ENCODE measurements around the gene RPGR. TPM values are rescaled to one million over a fixed set of nuclear protein-coding genes. Genes with fewer than 3 reads are reported as not detected.

RPGR gene
- total RNA-seq, 1 donor from 2014 or later: 4.8 TPM

DNA sequence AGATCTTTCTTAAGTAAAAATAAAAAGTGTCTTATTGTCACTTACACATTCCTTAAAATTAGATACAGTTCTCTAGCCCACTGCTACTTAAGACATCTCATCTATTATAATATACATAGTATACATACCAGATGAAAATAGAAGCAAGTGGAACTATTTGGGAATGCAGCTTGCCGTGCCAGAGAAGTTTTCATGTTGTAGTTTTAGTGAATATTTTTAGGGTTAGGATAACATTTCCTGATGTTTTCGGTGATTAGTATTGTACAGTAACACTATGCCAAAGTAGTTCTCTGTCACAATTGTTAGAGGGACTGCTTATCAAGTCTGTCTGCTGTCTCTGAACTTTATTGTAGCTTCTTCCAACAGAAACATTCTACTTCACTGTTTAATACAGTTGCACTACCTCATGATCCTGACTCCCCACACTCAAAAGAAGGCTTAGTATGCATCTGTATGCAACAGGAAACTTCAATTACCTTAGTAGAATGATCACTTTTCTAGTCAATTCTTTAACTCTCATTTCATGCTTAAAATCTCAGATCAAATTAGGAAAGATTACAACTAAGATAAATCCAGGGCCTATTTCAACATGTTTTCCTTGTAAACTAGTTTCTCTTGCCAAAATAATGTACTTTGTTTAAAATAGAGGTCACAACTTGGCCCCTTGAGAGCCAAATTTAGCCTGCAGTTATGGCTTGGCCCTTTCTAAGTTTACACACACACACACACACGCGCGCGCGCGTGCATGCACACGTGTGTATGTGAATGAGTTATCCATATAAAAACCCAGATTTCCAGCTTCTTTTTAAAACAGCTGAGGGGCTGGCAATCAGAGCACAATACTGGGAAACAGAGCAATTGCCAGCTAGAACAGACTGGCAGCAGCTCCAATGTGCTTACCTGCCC is 64.3 kb downstream of the RPGR start:
- intact Hi-C loops (cut with micrococcal nuclease): no loop called here

DNA sequence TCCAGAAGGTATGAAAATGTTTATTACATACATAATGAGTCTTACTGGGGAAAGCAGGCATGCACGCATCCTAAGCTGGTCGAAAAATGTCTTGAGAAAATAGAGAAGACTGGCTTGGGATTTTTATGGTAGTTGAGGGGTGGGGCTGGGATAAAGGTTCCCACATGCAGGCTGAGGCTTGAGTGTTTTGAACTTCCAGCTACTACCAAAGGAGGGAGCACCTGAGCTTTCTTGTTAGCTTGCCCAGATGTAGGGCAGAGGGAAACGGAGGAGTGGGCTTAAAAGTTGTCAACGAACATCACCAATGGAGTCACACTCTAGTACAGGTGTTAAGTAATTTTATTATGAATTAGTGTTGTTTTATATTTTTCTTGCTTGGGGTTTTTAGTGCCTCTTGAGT is 67.1 kb downstream of the RPGR start:
- intact Hi-C loops (cut with micrococcal nuclease): loop anchor here (1.0 kb wide), 1 partner anchor 67 kb away; the partner anchor contains the start of gene RPGR

DNA sequence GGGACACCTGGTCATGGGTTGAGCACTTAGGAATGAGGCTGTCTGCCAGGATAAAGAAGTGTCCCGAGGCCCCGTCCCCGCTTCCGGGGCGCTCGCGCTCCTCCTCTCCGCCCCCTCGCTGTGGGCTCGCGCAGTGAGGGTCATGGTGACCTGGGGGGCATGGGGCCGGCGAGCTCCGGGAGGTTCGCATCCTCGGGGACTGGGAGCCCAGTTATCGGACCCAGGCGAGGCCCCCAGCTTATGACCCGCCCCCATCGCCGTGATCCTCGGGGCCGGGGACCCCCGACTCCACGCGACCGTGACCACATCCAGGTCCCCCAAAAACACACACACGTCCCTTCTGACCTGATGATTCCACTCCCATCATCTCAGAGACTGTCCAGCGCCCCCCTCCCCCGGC is 71.3 kb downstream of the RPGR start:
- intact Hi-C loops (cut with micrococcal nuclease): no loop called here

DNA sequence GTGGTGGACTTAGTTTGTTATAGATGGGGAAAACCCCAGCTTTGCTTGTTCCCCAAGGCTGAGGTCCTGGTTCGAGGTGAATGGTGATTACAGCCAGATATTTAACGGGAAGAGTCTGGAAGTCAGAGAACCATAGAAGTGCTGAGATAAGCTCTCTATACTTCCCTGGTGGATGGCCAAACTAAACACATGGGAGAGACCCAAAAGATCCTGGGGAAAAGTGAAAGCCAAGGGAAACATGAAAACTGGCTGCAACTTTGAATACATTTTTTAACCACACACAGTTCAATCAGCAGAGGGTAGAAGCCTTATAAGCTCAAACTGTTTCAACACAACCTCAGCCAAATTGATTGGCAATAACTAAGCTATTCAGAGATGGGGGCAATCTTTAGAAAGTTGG is 77.3 kb downstream of the RPGR start:
- intact Hi-C loops (cut with micrococcal nuclease): no loop called here

DNA sequence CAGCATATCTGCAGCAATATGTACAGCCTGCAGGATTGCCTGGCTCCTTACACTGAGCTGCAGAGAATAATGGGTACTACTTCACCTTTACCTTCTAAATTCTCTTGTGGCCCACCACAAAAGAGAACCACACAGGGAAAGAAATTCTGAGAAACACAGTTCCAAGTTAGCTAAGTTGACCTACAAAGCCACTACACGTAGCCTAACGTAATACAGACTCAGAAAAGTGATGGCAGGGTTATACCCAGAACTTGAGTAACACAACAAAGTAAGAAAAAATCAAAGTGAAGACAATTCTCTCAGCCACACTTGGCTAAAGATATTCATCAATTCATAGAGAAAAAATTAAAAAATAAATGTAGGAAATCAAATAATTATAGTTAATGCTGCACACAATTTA is 80.3 kb downstream of the RPGR start:
- intact Hi-C loops (cut with micrococcal nuclease): no loop called here

DNA sequence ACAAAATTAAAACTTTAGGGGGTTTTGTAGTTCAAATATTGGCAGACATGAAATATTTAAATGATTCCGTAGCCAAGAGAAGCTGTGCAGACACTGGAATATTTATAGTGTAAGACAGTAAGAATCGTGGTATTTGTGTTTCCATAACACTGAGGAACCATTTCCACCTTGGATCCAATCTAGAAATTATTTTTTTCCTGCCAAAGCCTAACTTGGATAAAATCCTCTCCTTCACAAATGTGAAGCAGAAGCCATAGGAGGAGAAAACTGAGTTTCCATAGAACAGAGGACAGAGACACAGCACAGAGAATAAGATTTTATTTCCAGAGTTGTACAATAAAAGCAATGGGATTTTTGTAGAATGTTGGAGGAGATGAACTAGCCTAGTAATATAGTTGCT is 86.8 kb downstream of the RPGR start:
- intact Hi-C loops (cut with micrococcal nuclease): no loop called here

DNA sequence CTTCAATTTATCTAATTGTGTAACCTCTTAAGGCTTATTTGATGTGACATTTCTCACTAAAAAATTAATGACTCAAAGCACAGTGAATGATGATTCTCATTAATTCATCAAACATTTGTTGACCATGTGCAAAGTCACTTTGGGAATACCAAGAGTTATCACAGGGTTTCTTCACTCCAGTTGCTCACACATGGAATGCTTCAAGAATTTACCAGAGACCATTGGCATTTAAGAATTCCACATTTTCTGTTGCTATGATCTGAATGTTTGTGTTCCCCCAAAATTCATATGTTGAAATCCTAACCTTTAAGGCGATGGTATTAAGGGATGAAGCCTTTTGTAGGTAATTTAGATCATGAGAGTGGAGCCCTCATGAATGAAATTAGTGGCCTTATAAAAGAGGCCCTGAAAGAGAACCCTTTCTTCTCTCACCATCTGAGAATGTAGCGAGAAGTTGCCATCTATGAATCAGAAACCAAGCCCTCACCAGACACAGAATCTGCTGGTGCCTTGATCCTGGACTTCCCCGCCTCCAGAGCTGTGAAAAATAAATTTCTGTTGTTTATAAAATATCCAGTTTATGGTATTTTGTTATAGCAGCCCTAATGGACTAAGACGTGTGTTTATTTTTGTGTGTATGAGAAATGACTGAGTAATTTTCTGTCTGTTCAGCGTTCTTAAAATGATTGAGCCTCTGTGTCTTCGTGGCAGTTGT is 90.3 kb downstream of the RPGR start:
- intact Hi-C loops (cut with micrococcal nuclease): no loop called here

DNA sequence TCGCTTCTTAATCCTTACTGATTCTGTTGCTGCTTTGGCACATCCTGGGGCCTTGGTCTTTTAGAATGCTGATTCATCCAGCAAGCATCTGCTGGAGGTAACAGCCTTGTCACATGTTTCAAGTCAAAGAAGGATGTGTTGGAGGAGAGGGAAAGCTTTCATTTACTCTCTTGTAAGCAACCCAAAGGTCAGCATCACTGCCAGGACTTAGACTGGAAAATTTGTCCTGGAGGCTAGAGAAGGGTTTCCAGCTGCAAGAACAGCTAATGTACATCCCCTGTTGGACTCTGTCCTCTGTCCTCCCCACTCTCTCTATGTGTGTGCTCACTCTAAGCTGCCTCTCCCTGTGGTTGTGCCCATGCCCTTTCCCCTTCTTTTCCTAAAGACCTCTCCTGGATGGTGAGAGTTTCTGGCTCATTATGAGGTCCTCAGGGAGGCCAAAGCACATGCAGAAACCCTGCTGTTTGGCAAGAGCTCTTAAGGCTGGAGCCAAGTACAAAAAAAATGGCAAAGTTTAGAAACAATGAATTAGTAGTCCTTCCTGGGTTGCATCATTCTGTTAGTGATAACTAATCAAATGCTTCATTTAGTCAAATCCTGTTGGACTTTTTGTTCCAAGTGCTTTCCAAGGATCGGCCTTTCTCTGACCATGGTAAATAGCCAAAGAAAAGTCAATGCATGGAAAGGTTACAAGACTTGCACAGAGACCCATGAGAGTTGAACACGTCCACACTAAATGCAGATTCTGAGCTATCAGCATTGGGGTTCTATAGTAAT is 93.2 kb downstream of the RPGR start:
- intact Hi-C loops (cut with micrococcal nuclease): no loop called here

DNA sequence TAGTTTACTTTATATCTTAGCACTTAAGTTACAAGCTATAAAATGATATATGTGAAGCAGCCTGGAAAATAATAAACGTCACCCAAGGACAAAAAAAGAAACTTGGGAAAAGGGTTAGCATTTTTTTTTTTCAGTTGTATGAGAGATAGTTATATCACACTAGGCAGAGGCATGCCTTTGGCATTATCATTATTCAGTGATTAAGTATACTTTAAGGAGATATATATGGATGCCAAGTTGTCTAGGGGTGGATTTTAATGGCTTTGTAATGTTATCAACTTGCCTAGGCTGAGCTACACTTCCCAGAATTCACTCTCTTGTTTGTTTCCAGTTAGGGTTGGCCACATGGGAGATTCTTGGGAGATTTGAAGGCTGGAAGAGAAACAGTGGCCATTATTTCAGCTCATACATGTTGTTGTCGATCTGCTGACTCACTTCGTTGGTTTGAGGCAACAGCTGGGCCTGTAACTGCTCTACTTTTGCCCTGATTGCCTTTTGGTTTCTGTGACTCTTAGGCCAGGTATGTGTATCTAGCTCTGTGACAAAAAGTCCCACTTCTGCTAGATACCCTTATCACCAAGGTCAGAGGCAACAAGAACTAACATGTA is 95.1 kb downstream of the RPGR start:
- intact Hi-C loops (cut with micrococcal nuclease): no loop called here

DNA sequence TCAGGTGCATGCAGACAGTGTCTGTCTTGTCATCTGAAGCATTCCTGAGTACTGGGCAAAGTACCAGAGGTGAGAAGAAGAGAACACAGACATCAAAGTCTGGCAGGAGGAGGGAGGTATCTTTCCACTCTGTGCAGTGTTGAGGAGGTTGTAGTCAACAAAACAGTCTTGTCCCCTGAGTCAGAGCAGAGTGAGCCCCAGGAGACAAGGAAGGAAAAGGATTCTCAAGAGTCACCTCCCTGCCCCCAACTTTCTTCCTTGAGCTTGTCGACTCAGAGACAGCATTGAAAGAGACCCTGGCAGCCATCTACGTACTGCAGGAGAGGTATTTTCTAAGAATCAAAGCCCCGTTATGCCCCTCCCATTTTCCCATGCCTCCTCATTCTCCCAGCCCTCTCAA is 102.2 kb downstream of the RPGR start:
- intact Hi-C loops (cut with micrococcal nuclease): no loop called here

DNA sequence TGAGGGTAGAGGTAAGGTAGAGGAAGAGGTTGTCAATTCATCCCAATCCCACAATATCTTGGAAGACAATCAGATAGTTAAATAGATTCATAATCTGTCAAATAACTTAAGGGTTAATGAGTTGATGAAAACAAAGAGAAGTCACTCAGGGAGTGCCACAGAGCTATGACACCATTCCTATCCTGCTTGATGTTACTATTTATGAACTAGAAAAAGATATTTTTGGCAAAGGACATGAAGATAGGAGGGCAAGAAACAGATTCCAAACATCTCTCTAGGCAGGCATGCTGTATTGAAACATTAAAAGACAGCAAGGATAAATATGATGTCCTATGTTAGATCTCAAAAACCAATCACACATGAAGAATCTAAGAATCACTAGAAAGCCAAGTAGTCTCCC is 103.1 kb downstream of the RPGR start:
- intact Hi-C loops (cut with micrococcal nuclease): no loop called here

DNA sequence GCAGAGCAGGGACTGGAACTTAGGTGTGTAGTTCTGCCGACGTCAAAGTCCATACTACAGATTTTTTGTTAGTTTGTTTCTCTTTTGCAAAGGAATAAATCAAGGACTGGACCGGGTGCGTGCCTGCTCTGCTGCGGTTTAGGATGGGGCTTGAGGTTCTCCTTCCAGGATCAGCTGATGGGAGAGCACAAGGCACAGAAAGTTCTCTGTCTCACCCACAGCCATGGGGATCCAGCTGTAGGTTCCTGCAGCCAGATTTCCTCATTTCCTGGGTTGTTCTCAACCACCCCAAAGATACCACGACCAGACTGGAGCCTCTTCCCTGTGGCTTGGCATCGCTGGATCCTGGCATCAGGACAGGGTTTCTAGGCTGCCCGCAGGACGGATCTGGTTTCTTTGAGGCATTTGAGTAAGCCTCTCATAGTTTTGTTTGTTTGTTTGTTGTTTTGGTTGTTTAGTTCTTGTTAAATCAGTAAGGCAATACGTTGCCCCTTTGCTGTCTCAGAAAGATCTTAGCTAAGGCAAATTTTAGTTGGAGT is 105.8 kb downstream of the RPGR start:
- intact Hi-C loops (cut with micrococcal nuclease): no loop called here

DNA sequence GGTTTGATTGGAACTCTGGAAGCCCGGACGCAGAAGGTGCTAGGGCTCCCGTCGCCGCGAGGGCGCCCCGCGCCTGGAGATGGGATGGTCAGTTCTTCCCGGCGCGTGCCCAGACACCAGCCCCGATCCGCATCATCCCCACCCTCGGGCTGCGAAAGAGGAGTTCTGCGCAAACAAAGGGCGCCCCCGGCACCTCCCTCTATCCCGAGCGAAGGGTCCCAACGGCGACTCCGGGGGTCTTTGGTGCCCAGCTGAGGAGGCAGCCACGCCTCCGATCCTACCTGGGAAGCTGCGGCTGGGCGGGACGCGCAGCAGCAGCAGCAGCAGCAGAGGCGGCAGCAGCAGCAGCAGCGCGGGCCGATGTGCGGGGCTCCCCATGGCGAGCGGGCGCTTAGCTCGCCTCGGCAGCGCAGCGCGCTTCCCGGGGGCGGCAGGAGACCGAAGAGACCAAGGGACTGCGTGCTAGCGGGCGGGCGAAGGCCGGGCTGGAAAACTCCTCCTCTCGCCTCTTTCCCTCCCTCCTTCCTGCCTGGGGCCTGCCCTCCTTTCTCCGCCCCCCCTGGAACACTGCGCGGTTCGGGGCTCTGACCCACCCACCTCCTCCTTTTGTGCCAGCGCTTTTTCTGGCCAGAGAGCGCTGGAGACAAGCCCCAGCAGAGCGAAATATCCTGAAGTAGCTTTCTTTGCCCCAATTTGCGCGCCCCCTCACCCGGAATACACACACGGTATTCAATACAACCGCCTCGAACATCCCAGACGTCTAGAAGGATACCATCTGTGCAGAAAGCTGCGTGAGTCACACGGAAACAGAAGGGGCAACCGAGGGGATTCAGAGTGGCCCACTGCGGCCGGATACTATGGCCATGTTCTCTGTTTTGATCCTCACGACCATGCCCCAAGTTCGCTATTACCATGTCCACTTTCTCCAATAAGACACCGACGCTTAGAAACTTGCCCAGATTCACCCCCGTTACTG is 106.6 kb downstream of the RPGR start, which contains the start of gene SRPX:
Gene SRPX, minus strand, starts transcription at position 457 of the 976 bp plus-strand sequence. Its CDS starts 79 bp downstream, at position 378.
- intact Hi-C loops (cut with micrococcal nuclease): no loop called here

DNA sequence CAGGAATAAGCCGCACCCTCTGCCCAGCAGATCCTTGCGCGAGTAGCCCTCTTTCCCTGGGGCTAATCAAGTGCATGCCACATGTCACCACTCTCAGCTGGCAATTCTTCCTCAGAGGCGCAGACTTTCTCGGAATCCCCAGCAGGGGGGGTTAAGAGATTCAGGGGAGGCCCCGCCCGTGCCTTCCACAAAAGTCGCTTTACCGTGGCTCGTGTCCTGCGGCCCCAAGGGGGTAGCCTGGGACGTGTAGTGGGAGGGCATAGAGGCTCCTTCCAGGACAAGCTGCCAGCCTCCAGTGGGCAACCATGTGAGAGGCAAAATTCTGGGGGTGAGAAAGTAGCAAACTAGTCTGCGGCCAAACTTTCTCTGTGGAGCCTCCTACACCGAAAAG is 107.3 kb downstream of the RPGR start:
- intact Hi-C loops (cut with micrococcal nuclease): no loop called here

Other genes starting within 250 kb of the RPGR start
- gene SRPX, start 106.6 kb downstream of the RPGR start, total RNA-seq: not detected in 2 replicates
- not detected in 2 replicates for gene OTC, start 25.1 kb upstream of the RPGR start, total RNA-seq
- 0.27 and 0.34 TPM in 2 replicates for gene TSPAN7, start 234.0 kb upstream of the RPGR start, total RNA-seq